Loucy (cell line): ENCODE data around the gene PHYKPL.

Experiments used
- CTCF ChIP-seq: fragments of 200-600 bp; sonication (generic); conservative IDR thresholded peaks from 2 replicates; pipeline ENCODE4 v1.5.1; 2014; ENCODE audit warnings: mild to moderate bottlenecking, antibody characterized with exemption, low read length
- EZH2phosphoT487 ChIP-seq: fragments of 200-600 bp; IDR thresholded peaks from 2 replicates; pipeline ENCODE4 v1.6.1; 2018; ENCODE audit warnings: antibody characterized with exemption, mild to moderate bottlenecking, moderate library complexity, borderline replicate concordance

GRCh38 chr5:178216779-178217178 lies 15.8 kb downstream of the PHYKPL start:
- TF ChIP-seq CTCF (no peak), EZH2phosphoT487 (no peak)
